CD8-positive, alpha-beta memory T cell (primary cell): ENCODE results near the gene NARS2. TPM values are rescaled to one million over a fixed set of nuclear protein-coding genes. Genes with fewer than 3 reads are reported as not detected.
A peak's percentile ranks its signal among the peaks of the same experiment; 100 is the strongest.

Experiments
- CTCF ChIA-PET: fragments of 350-600 bp; sonication (Branson Sonifier 250); formaldehyde crosslinking; loops from one replicate; lab custom pipeline; 2021; ENCODE audit warnings: antibody characterized with exemption; lab: Charles Lee
- POLR2A ChIA-PET: fragments of 350-600 bp; sonication (Branson Sonifier 250); formaldehyde crosslinking; loops from one replicate; lab custom pipeline; 2021; ENCODE audit warnings: antibody characterized with exemption; lab: Charles Lee
- DNase-seq, 5 donors: peaks; one replicate each; pipeline versions ENCODE4 v3.0.0 to v3.0.0-alpha.2; 2020 to 2022; ENCODE audit warnings: mixed read lengths in 1 of 5
- H3K27ac ChIP-seq: one replicate; pipeline ENCODE4 v1.7.0; 2013; ENCODE audit warnings: low read depth, mild to moderate bottlenecking, low read length, moderate library complexity
- H3K27me3 ChIP-seq: 2 replicates; pipeline ENCODE4 v1.7.0; 2013; ENCODE audit warnings: low read length, mild to moderate bottlenecking; ENCODE audit not compliant: insufficient read depth, poor library complexity, severe bottlenecking
- H3K36me3 ChIP-seq: 2 replicates; pipeline ENCODE4 v1.7.0; 2013; ENCODE audit warnings: mild to moderate bottlenecking, low read length, moderate library complexity; ENCODE audit not compliant: insufficient read depth
- H3K4me1 ChIP-seq: 2 replicates; pipeline ENCODE4 v1.7.0; 2013; ENCODE audit warnings: mild to moderate bottlenecking, low read length, moderate library complexity; ENCODE audit not compliant: insufficient read depth
- H3K4me3 ChIP-seq: 2 replicates; pipeline ENCODE4 v1.7.0; 2013; ENCODE audit warnings: mild to moderate bottlenecking, low read length
- H3K9me3 ChIP-seq: 2 replicates; pipeline ENCODE4 v1.7.0; 2013; ENCODE audit warnings: mild to moderate bottlenecking, low read length
- H3K27ac Mint-ChIP-seq, 8 donors: one replicate each; pipeline ENCODE4 v1.8.0; 2020 to 2021; ENCODE audit warnings: mixed read lengths in 8 of 8, mild to moderate bottlenecking in 6 of 8, inconsistent platforms in 3 of 8, moderate library complexity in 3 of 8
- H3K27me3 Mint-ChIP-seq, 2 donors: one replicate each; pipeline ENCODE4 v1.8.0; 2020 to 2021; ENCODE audit warnings: mixed read lengths in 2 of 2, mild to moderate bottlenecking in 1 of 2, moderate library complexity in 1 of 2
- H3K36me3 Mint-ChIP-seq, 3 donors: one replicate each; pipeline ENCODE4 v1.8.0; 2020 to 2021; ENCODE audit warnings: mixed read lengths in 3 of 3, inconsistent platforms in 1 of 3, mild to moderate bottlenecking in 1 of 3
- H3K4me1 Mint-ChIP-seq, 3 donors: one replicate each; pipeline ENCODE4 v1.8.0; 2020 to 2021; ENCODE audit warnings: mixed read lengths in 3 of 3, inconsistent platforms in 1 of 3, mild to moderate bottlenecking in 1 of 3
- H3K4me3 Mint-ChIP-seq, 7 donors: one replicate each; pipeline ENCODE4 v1.8.0; 2020 to 2021; ENCODE audit warnings: mixed read lengths in 7 of 7, mild to moderate bottlenecking in 6 of 7, moderate library complexity in 4 of 7, inconsistent platforms in 2 of 7
- H3K9me3 Mint-ChIP-seq, 5 donors: one replicate each; pipeline ENCODE4 v1.8.0; 2020 to 2022; ENCODE audit warnings: mixed read lengths in 5 of 5, mild to moderate bottlenecking in 3 of 5, moderate library complexity in 2 of 5, inconsistent platforms in 1 of 5
- polyA plus RNA-seq: library from polyadenylated mRNA; unstranded; fragments of 300-500 nt; fragmentation: Illumina TruSeq; gene quantifications from one replicate; pipeline ENCODE4 v1.2.3, GENCODE V29; 2021
- total RNA-seq, 2 experiments: library from RNA; stranded (reverse); gene quantifications; one replicate each; pipeline ENCODE4 v1.2.3, GENCODE V29; 2021

The NARS2 gene
- total and polyA plus RNA-seq, 3 experiments from 2014 or later = 14.5 to 24.5 (median 23.9) TPM

DNA sequence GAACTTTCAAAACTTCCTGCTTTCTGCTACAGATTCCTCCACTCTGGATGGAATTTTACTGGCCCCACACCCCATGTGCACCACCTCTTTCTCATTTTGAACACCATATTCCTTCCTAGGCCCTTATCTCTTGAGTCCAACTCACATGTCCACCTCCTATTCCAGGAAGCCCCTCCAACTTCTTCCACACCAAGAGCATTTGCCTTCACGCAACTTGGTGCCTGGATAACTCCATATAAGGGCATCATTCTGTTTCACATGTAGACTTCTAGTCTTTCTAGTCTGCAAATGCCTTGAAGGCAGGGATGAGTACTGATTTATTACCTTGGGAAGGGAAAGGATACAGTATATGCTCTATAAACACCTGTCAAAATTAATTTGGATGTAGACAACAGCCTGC is 174.5 kb downstream of the NARS2 start:
- ChIA-PET CTCF (no interaction called here), POLR2A (interaction anchor here (0.7 kb wide), 1 partner anchor 29 kb away, joined by 6 read pairs; no protein-coding TSS in a partner anchor)

DNA sequence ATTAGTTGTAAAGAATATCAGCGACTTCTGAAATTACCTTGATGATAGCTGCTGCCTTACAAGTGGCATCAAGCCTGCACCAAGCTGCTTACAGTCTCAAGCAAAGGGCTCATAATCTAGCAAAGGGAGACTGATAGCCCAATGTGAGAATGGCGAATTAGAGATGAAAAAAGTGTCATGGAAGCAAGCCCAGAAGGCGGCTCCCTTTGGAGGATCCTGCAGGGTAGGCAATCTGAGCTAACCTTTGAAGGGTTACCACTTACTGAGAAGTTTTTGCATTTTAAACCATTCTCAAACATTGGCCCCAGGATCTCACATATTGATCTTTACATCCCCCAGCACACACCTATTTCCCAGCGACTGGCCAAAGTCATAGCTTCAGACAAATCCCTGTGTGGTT is 175.5 kb downstream of the NARS2 start:
- H3K4me3 Mint-ChIP-seq = no peak overlapping the region
- no peak for DNase-seq
- peaks cover 5 to 6% (median 5%) of the 10 kb centered on the region in 3 donors for H3K4me1 Mint-ChIP-seq
- Histone ChIP-seq H3K4me3 (no peak overlapping the region), H3K4me1 (no peaks in the 10 kb centered on the region), H3K27me3 (no peaks in the 10 kb centered on the region), H3K27ac (no peak overlapping the region), H3K9me3 (no peaks in the 10 kb centered on the region), H3K36me3 (no peaks in the 10 kb centered on the region)
- no peaks in the 10 kb centered on the region for H3K9me3 Mint-ChIP-seq
- ChIA-PET CTCF (interaction anchor here (1.1 kb wide), 1 partner anchor 20 kb away, joined by 3 read pairs; no protein-coding TSS in a partner anchor), POLR2A (no interaction called here)
- H3K27ac Mint-ChIP-seq = no peak overlapping the region
- no peaks in the 10 kb centered on the region for H3K36me3 Mint-ChIP-seq
- peaks cover 0 to 1% of the 10 kb centered on the region in 2 donors for H3K27me3 Mint-ChIP-seq

More for the DNA sequence above, 174.5 kb downstream of the NARS2 start:
- Histone ChIP-seq H3K4me3 (no peak overlapping the region), H3K36me3 (no peaks in the 10 kb centered on the region), H3K27me3 (no peaks in the 10 kb centered on the region), H3K27ac (no peak overlapping the region), H3K4me1 (no peaks in the 10 kb centered on the region), H3K9me3 (no peaks in the 10 kb centered on the region)
- no peaks in the 10 kb centered on the region for H3K27me3 Mint-ChIP-seq
- DNase-seq = no peak
- no peak overlapping the region for H3K4me3 Mint-ChIP-seq
- no peak overlapping the region for H3K27ac Mint-ChIP-seq
- peaks cover 5 to 6% (median 5%) of the 10 kb centered on the region in 3 donors for H3K4me1 Mint-ChIP-seq
- H3K9me3 Mint-ChIP-seq = no peaks in the 10 kb centered on the region
- H3K36me3 Mint-ChIP-seq = no peaks in the 10 kb centered on the region

DNA sequence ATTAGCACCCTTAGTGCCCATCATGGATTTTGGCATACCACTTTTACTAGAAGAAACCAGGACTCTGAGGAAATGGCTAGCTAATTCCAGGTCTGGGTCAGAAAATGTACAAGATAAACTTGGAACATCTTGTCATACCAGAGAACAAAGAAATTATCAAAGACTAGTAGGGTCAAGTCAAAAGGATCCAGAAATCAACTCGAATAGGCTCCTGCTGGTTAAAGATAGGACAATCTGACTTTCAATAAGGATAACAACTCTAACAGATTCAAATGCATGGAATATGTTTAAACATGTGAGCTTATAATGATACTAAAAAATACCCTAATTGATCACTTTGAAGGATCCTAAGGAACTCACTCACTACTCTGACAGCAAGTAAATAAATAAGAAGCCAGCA is 175.9 kb downstream of the NARS2 start:
- no peak overlapping the region for H3K27ac ChIP-seq
- ChIA-PET CTCF (interaction anchor here (1.1 kb wide), 1 partner anchor 21 kb away, joined by 3 read pairs; no protein-coding TSS in a partner anchor), POLR2A (no interaction called here)
- no peak for DNase-seq
- H3K27me3 Mint-ChIP-seq = peaks cover 0 to 1% of the 10 kb centered on the region in 2 donors
- H3K36me3 Mint-ChIP-seq = no peaks in the 10 kb centered on the region
- no peaks in the 10 kb centered on the region for H3K27me3 ChIP-seq
- no peak overlapping the region for H3K27ac Mint-ChIP-seq
- peaks cover 5 to 6% (median 5%) of the 10 kb centered on the region in 3 donors for H3K4me1 Mint-ChIP-seq
- H3K9me3 ChIP-seq = no peaks in the 10 kb centered on the region
- no peak overlapping the region for H3K4me3 Mint-ChIP-seq
- H3K9me3 Mint-ChIP-seq = no peaks in the 10 kb centered on the region
- H3K36me3 ChIP-seq = no peaks in the 10 kb centered on the region
- no peak overlapping the region for H3K4me3 ChIP-seq
- H3K4me1 ChIP-seq = no peaks in the 10 kb centered on the region

DNA sequence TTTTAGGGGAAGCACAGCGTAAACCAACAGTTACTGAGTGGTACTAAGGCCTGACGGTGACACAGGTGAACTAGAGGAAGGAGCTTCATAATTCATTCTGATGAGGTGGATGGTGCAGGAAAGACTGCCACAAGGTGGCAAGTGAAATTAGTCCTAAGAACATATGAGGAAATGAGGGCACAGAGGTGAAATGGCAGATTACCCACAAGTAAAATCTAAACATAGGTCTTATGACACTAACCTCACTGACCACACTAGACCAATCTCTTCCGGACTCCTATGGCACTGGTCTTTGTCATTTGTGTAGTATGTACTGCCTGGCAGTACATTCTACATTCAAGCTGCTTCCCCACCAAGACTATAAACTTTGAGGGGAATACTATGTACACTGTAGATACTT is 177.3 kb downstream of the NARS2 start:
- ChIA-PET POLR2A (no interaction called here), CTCF (no interaction called here)
- DNase-seq = no peak
- H3K4me3 Mint-ChIP-seq = no peak overlapping the region
- H3K27me3 Mint-ChIP-seq = peaks cover 0 to 4% of the 10 kb centered on the region in 2 donors
- H3K9me3 Mint-ChIP-seq = no peaks in the 10 kb centered on the region
- peaks cover 5 to 6% (median 5%) of the 10 kb centered on the region in 3 donors for H3K4me1 Mint-ChIP-seq
- H3K36me3 ChIP-seq = no peaks in the 10 kb centered on the region
- H3K27ac ChIP-seq = no peak overlapping the region
- no peak overlapping the region for H3K4me3 ChIP-seq
- no peaks in the 10 kb centered on the region for H3K36me3 Mint-ChIP-seq
- no peaks in the 10 kb centered on the region for H3K9me3 ChIP-seq
- no peaks in the 10 kb centered on the region for H3K4me1 ChIP-seq
- peak overlapping the region in 2 of 8 donors; percentile 62 to 67 for H3K27ac Mint-ChIP-seq
- no peaks in the 10 kb centered on the region for H3K27me3 ChIP-seq

DNA sequence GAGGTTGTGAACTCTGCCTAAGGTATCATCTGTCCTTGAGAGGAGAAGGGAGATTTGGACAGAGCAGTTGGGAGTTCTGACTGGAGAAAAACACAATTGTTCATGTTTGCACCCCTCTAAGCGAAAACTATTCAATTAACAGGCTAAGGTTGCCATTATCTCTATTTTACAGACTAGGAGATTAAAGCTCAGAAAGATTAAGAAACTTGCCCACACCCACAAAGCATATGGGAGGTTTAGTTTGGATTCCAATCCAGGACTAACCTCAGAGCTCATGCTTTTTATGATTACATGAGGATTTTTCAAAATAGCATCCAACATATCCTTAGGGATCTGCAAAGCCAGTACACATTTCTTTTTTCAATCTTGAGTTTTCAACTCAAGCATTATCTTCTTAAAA is 179.1 kb downstream of the NARS2 start:
- Mint-ChIP-seq H3K9me3 (no peaks in the 10 kb centered on the region), H3K4me3 (no peak overlapping the region), H3K27me3 (peaks cover 0 to 4% of the 10 kb centered on the region in 2 donors), H3K27ac (no peak overlapping the region), H3K4me1 (peaks cover 5 to 6% (median 5%) of the 10 kb centered on the region in 3 donors), H3K36me3 (peaks cover 0 to 3% (median 1%) of the 10 kb centered on the region in 3 donors)
- no peak for DNase-seq
- Histone ChIP-seq H3K27ac (no peak overlapping the region), H3K4me3 (no peak overlapping the region), H3K27me3 (no peaks in the 10 kb centered on the region), H3K9me3 (no peaks in the 10 kb centered on the region), H3K36me3 (no peaks in the 10 kb centered on the region), H3K4me1 (no peaks in the 10 kb centered on the region)
- POLR2A ChIA-PET = no interaction called here
- CTCF ChIA-PET = no interaction called here

- Histone ChIP-seq H3K36me3 (no peaks in the 10 kb centered on the region), H3K9me3 (no peaks in the 10 kb centered on the region), H3K4me1 (no peaks in the 10 kb centered on the region), H3K27me3 (no peaks in the 10 kb centered on the region), H3K4me3 (no peak overlapping the region), H3K27ac (no peak overlapping the region)
- Mint-ChIP-seq H3K27me3 (peaks cover 0 to 5% of the 10 kb centered on the region in 2 donors), H3K9me3 (no peaks in the 10 kb centered on the region), H3K36me3 (peaks cover 0 to 5% (median 1%) of the 10 kb centered on the region in 3 donors), H3K4me1 (peaks cover 5 to 6% (median 5%) of the 10 kb centered on the region in 3 donors), H3K27ac (peak overlapping the region in 1 of 8 donors; percentile 51), H3K4me3 (no peak overlapping the region)
- no peak for DNase-seq
- POLR2A ChIA-PET = no interaction called here
- CTCF ChIA-PET = no interaction called here
These were observed 181.8 kb downstream of the NARS2 start for GRCh38 chr11:78392854-78393253.

DNA sequence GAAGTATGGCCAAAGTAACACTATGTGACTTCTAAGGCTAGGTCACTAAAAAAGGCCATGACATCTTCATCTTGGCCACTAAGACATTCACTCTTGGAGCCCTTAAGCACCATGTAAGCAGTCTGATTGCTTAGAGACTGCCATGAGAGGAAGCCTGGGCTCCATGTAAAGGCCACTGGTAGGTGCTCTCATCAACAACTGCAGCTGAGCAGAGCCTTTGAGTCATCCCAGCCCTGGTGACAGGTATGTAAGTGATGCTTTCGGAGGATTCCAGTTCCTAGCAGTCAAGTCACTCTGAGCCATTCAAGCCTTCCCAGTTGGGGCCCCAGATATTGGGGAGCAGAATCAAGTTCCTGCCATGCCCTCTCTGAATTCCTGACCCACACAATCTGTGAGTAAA is 183.2 kb downstream of the NARS2 start:
- H3K27ac ChIP-seq = no peak overlapping the region

DNA sequence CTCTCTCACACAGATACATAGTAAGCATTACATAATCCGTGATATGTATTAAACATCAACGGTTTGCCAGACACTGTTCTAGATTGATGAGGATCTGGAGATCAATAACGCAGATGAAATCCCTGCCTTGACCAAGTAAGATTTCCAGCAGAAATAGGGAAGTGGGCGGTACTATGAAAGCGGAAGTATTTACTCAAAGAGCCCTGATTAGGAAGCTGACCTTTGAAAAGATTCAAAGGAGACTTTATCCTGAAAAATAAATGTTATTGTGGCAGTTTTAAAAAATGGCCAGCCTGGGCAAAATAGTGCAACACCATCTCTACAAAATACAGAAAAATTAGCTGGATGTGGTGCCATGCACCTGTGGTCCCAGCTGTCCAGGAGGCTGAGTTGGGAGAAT is 183.9 kb downstream of the NARS2 start:
- Histone ChIP-seq H3K27ac (no peak overlapping the region), H3K9me3 (no peaks in the 10 kb centered on the region), H3K4me1 (no peaks in the 10 kb centered on the region), H3K27me3 (no peaks in the 10 kb centered on the region), H3K4me3 (no peak overlapping the region), H3K36me3 (no peaks in the 10 kb centered on the region)
- peaks cover 0 to 5% (median 3%) of the 10 kb centered on the region in 3 donors for H3K36me3 Mint-ChIP-seq
- peaks cover 0 to 5% of the 10 kb centered on the region in 2 donors for H3K27me3 Mint-ChIP-seq
- ChIA-PET POLR2A (no interaction called here), CTCF (no interaction called here)
- no peak overlapping the region for H3K27ac Mint-ChIP-seq
- peaks cover 0 to 5% (median 2%) of the 10 kb centered on the region in 5 donors for H3K9me3 Mint-ChIP-seq
- DNase-seq = no peak
- H3K4me3 Mint-ChIP-seq = no peak overlapping the region
- H3K4me1 Mint-ChIP-seq = no peaks in the 10 kb centered on the region

More for the DNA sequence above, 183.2 kb downstream of the NARS2 start:
- H3K36me3 Mint-ChIP-seq = peaks cover 0 to 5% (median 3%) of the 10 kb centered on the region in 3 donors
- H3K36me3 ChIP-seq = no peaks in the 10 kb centered on the region
- no peaks in the 10 kb centered on the region for H3K4me1 ChIP-seq
- no peaks in the 10 kb centered on the region for H3K27me3 ChIP-seq
- no peaks in the 10 kb centered on the region for H3K9me3 Mint-ChIP-seq
- no peaks in the 10 kb centered on the region for H3K4me1 Mint-ChIP-seq
- no peaks in the 10 kb centered on the region for H3K9me3 ChIP-seq
- CTCF ChIA-PET = no interaction called here
- no peak for DNase-seq
- POLR2A ChIA-PET = no interaction called here
- peaks cover 0 to 5% of the 10 kb centered on the region in 2 donors for H3K27me3 Mint-ChIP-seq
- no peak overlapping the region for H3K4me3 ChIP-seq
- no peak overlapping the region for H3K27ac Mint-ChIP-seq
- no peak overlapping the region for H3K4me3 Mint-ChIP-seq
